HG03039 (cell line): ENCODE results near the gene EIPR1.
"Not testable (repeated sequence)": the region's sequence is repeated elsewhere in the genome, so short reads cannot be mapped to it uniquely, and the experiment has no call there.

Experiments
- ATAC-seq: cut with Tn5 transposase; IDR thresholded peaks from one replicate; pipeline ENCODE4 v1.9.1; 2021; ENCODE audit warnings: mild to moderate bottlenecking, moderate library complexity; ENCODE audit not compliant: unreplicated experiment

Gene EIPR1

DNA sequence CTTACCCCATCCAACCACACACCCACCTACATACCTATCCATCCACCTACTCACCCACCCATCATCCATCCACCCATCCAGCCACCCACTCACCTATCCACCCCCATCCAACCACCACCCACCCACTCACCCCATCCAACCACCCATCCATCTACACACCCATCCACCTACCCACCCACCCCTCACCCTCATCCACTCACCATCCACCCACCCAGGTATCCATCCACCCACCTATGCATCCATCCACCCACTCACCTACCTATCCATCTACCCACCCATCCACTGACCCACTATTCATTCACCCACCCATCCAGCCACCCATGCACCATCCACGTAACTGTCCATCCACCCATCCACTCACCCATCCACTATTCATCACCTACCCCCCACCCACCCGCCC, 194.8 kb downstream of the EIPR1 start:
- ATAC-seq: no peak

DNA sequence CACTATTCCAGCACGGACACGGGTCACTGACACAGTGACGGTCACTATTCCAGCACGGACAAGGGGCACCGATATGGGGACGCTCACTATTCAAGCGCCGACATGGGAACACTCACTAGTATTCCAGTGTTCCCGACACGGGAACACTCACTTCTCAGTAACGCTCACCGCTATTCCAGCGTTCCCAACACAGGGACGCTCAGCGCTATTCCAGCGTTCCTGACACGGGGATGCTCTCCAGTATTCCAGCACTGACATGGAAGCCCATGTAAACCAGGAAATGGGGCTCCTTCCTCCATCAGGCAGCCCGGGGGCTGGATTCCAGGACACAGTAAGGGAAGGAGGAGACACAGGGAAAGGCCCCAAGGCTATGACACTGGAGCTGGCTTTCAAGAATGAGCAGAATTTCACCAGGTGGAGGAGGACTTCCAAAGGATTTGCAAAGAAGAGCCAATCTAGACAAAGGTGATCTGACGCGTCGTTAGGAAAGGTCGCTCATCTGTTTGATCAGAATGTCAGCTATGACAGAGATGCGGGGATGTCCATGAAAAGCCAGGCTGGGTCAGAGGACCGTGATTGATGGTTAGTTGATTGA, 196.1 kb downstream of the EIPR1 start:
- no peak for ATAC-seq

DNA sequence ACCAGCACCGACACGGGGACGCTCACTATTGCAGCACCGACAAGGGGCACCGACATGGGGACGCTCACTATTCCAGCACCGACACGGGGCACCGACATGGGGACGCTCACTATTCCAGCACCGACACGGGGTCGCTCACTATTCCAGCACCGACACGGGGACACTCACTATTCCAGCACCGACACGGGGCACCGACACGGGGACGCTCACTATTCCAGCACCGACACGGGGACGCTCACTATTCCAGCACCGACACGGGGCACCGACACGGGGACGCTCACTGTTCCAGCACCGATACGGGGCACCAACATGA, 196.8 kb downstream of the EIPR1 start:
- ATAC-seq: not testable (repeated sequence)

DNA sequence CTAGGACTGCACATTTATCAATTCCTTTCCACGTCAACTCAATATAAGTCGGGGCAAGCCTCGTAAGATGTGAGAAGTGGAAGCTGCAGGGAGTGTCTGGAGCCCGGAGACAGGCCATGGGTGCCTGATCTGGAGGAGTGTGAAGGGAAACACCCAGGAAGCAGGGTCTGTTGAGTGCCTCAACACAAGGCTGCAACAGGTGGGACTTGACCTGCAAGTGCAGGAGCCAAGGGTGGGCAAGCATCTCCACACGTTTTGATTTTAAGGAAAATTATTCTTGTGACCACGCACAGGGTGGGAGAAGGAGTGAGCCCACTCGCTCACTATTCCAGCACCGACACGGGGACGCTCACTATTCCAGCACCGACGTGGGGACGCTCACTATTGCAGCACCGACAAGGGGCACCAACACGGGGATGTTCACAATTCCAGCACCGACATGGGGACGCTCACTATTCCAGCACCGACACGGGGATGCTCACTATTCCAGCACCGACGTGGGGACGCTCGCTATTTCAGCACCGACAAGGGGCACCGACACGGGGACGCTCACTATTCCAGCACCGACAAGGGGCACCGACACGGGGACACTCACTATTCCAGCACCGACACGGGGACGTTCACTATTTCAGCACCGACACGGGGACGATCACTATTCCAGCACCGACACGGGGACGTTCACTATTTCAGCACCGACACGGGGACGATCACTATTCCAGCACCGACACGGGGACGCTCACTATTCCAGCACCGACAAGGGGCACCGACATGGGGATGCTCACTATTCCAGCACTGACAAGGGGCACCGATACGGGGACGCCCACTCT, 197.3 kb downstream of the EIPR1 start:
- ATAC-seq: no peak

DNA sequence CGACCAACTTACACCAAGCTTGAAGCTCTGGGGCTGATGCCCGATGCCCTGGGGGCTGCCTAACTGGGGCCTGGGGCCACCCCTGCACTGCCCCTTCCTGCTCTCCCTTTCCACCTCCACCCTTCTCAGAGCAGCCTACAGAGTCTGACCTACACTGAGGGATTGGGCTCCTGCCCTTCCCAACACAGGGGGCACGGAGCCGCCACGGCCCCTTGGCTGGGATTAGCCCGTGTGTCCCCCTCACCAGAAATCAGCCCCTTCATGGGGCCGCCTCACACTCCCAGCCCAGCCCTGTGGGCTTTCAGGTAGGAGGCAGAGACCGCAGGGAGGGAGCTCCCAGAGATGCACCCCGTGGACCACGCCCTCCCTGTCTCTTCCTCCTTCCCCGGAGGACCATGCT, 198.0 kb downstream of the EIPR1 start:
- ATAC-seq: no peak

DNA sequence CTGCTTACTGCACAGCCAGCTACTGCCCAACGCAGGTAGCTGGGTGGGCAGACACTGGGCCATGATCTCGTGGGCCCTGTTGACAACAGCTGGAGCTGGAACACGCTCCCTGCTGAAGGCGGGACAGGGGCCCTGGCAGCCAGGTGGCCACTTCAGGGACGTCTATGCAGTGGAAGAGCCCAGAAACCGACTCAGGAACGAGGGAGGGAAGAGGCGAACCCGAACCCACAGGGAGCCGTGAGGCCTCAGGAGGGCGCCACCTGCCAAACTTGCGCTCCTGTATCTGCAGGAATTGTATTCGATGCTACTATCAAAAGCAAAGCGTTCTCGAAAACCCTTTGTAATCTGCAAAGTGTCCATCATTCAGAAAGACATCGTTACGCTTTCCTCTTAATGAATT, 198.4 kb downstream of the EIPR1 start:
- no peak for ATAC-seq

DNA sequence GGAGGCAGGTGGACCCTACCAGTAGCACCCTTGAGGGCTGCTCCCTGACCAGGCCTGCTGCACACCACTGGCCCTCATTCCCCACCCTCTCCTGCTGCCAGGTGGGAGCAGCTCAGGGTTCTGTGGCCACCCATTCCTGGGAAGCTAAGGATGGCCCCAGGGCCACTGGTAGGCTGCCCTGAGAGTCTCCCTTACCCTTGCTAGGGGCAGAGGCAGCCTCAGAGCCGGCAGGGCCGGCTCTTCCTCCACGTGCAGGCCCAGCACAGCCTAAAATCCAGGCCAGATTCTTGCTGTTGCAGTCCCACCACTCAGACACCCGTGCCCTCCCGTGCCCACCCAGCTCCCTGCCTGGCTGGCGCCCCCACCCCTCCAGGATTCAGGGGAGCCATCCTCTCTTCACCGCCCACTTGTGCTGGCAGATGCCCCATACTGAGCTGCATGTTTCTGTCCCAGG, 199.0 kb downstream of the EIPR1 start:
- ATAC-seq: no peak

DNA sequence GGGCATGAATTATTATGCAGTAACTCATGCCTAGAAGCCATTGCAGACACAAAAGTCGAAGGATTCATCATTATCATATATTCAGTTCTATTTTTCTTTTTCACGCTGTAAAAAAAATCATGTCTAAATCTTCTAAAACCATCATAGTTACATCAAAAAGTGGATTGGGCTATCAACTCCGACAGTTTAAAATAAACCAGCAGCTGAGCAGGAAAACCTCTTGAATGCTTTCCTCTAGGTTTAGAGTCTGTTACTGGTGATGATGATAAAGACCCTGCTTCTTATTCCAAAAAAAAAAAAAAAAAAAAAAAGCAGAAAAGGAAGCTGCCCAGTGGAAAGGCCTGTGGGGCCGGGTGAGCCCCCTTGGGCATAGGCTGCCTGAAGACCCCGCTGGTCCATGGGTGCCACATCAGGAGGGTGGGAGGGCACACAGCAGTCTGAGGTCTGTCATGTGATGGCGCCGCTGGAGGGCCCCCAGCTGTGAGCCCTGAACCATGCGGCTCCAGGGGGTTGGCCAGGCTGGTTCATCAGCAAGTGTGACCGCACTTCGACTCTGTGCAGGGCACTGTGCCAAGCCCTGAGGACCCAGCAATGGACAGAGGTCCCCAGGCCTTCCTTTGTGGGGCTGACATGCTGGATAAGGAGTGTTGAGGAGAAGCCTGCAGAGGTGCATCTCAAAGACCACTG, 199.6 kb downstream of the EIPR1 start:
- no peak for ATAC-seq

DNA sequence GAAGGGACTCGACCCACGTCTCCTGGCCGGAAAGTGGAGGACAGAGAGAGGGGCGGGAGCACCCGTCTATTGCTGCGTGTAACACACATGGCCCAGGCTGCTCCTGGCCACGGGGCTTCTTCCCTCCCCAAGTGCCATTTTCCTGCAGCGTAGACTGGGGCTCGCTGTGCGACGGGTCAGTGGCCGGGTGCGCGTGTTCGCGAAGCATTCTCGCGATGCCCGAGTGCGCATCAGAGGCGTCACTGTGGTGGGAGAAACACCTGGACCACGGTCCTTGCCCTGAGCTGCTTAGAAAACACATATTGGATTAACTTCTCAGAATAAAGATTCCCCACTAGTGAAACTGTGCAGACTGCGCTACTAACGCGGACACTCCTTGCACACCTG, 200.8 kb downstream of the EIPR1 start:
- ATAC-seq: no peak

DNA sequence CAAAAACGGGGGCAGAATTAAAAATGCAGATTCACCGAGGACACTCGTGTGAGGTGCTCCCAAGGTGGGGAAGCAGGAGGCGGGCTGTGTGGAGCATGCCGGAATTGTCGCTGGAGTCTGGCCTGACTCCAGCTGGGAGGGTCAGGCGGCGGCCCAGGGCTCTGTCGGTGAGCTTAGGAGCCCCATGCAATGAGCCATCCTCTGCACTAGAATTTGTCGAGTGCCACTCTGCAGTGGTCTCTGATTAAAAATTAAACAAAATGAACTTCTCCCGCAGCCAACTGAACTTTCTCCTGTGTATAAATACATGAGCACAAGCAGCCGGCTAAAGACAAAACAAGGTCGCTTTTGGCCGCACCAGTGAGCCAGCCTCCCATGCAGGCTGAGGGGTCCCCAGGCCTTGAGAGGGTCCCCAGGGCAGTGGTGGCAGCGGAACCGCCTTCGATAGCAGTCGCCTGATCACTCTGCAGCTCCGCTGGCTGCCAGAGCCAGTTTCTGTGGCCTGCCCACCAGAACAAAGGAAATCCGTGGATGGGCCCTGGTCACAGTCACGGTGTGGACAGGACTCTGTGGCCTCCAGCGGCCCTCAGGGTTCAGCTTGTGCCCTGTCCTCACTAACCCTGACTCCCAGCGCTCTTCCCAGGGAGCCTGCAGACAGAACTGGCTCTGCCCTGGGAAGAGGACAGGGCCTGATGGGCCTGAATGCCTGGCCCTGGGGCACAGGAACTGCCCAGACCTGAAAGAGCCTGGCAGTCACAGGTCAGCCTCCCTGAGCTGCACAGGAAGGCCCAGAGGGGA, 201.3 kb downstream of the EIPR1 start:
- no peak for ATAC-seq

DNA sequence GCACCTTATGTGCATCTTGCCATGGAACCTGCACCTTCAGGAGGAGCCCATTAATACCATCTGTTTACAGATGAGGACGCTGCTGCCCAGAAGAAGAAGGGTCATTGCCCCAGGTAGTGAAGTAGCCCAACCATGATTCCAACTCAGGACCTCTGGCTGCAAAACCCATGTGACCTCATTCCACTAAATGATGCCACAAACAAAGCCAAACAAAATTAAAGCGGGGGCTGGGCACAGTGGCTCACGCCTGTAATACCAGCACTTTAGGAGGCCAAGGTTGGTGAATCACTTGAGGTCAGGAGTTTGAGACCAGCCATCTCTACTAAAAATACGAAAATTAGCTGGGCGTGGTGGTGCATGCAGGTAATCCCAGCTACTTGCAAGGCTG, 202.1 kb downstream of the EIPR1 start:
- ATAC-seq: no peak

DNA sequence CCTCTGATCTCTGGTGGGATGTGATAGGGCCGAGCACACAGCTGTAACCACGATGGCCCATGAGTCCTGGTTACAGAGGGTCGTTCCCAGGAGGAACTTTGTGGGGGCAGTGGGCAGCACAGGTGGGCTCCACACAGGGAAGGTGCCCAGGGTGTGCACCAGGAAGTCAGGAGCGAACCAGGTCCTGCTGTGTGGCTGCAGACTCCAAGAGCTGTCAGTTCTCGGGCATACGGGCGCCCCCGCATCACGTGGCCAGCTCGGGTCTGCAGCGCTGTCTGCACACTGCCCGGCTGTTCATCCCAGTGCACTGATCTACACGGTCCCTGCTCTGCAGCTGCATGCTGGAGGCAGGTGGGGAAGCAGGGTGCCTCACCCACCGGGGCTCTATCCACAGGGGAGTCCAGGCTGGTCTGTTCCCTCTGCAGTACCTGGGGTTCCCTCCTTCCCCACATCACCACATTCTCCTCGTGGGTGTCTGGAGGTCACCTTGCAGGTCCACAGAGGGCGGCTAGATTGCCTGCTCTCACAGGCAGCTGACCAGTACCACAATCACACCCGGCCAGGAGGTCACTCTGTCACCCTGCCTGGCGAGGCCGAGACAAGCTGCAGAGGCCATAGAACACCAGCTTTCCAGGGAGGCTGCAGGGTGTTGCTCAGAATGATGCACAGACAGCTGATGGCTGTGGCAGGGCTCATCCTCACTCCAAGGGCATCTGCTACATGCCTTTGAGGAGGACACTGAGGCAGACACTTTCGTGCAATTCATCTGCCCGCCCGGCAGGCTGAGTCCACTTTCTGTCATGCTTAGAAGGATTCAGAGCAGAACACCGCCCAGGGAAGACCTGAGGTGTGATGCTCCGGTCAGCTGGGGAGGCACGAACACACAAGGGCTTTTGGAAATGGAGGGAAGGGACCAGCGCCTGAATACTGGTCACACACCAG, 202.7 kb downstream of the EIPR1 start:
- no peak for ATAC-seq

DNA sequence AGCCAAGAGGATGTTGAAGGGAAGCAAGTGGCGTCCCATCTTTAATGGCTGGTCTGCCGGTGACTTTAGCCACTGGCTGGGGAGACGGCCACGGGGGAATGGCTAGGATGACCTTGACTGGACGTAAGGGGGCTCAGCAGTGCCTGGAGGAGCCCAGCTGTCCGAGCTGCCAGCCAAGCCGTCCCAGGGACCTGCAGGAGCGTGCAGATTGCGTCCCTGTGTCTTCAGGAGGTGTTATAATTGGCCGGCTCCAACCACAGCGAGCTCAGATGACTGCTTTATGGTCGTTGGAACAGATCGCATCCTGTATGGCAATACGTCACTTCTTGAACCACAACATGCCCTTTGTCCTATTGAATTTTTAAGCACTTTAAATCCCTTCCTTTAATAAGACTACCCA, 204.6 kb downstream of the EIPR1 start:
- no peak for ATAC-seq

DNA sequence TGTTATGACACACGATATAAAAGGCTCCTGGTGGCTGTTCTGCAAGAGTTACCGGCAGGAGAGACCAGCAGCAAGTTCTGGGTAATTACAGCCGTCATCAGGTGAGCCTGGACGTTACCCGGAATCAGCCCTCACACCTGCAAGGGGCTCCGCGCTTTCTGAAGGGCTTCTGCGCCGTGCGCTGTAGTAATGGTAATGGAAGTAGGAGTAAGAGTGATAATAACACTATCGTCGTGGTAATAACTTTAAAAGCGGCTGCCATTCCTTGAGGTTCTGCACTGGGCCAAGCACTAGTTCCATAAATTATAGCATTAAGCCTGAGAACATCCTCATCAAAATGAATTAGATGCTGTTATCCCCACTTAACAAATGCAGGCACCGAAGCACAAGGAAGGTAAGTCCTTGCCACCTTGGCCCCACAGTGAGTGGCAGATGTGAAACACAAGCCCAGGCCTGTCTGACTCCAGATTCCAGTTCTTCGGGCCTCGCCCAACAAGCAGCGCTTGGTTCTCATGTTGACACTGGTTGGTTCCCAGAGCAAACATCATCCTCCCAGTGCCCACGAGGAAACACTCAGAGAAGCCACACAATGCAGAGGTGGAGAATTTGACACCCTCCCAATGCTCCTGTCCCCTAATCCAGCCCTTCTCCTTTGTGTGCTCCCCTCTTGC, 205.2 kb downstream of the EIPR1 start:
- no peak for ATAC-seq

DNA sequence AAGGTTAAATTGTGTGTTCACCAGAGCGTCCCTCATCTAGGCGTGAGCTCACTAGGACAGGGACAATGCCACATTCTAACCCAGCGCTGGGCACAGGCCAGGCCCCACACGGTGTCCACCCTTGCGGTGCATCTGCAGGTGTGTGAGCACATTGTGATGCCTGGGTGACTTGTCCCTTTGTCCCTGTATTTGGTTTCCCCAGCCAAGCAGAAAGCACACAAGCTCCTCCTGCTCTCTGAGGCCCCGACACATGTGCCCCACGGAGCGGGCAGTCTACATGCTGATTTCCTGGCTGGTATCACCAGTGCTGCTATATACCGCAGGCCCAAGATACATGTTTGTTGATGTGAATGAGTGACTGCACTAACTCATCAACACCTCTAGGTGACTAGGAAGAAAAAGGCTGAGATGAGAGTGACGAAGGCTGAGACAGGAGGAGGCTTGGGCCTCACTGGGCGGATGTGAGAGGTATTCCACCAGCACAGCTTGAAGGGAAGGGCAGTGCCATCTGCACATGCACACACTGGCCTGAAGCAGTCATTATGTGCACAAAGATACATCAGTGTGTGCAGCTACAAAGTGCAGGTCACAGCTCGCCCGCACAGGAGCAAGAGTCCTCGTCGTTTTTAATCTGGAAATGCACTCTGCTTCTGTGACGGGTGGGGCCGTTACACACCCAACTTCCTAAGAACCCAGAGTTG, 205.9 kb downstream of the EIPR1 start:
- ATAC-seq: no peak

DNA sequence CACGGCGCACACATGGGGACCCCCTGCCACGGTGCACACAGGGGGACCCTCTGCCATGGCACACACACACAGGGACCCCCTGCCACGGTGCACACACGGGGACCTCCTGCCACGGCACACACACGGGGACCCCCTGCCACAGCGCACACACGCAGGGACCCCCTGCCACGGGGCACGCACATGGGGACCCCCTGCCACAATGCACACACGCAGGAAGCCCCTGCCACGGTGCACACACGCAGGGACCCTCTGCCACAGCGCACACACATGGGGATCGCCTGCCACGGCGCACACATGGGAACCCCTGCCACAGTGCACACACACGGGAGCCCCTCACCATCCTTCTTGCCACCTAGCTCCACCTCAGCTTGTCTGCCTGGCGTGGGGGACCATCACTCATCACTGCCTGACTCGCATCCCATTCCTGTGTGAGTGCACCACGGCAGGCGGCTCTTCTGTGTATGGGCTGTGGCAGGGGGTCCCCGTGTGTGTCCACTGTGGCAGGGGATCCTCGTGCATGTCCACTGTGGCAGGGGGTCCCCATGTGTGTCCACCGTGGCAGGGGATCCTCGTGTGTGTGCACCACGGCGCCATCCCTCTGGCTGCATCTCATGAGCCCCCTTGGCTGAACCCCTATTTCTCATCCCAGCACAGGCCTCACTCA, 206.7 kb downstream of the EIPR1 start:
- no peak for ATAC-seq

DNA sequence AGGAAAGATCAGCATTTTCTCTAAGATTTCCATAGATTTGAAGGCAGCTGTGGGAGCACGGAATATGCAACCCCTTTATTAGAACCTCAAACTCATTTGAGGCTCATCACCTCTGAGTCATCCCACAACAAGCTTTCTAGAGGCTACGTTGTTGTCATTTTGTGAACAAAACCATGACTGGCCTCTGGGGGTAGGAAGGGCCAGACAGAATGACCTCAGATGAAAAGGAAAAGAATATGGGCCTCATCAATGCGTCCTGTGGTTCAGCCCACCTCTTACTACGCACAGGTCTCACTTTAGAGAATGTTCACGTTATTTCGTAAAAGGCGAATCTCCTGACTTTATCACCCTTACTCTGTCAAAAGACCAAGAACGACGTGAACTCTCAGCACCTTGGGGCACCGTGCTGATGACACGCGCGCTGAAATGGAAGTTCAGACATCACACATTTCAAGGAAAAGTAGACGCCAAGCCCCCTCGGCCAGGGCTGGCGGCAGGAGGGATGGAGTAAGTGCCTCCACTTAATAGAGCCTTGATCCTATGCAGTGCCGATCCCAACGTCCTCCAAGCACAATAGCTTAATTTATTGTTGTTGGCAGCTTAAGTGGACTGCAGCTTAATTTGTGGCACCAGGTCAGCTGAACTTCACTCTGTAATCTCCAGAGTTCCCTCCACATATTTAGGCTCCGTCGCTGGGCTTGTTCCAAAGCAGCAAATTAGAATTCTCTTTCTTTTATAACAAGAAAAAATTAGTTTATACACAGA, 208.3 kb downstream of the EIPR1 start:
- ATAC-seq: no peak
